ENCODE data around the gene ALDH9A1.

GRCh38 chr1:165628147-165628822 lies 70.1 kb downstream of the ALDH9A1 start:
- no peak for TF ChIP-seq POLR2A (IDR thresholded peaks at IDR 0.05)
- TF ChIP-seq CTCF (IDR thresholded peaks at IDR 0.05): no peak
